CD4-positive, alpha-beta T cell (primary cell): ENCODE data around the gene SLAMF8. TPM values are rescaled to one million over a fixed set of nuclear protein-coding genes. Genes with fewer than 3 reads are reported as not detected.

Experiments used
- ATAC-seq: fragments of 200-7000 bp; cut with Tn5 transposase; one replicate; pipeline ENCODE4 v1.10.0; 2022; ENCODE audit warnings: mild to moderate bottlenecking; ENCODE audit not compliant: poor library complexity
- CTCF ChIA-PET: fragments of 350-600 bp; sonication (Branson Sonifier 250); formaldehyde crosslinking; loops from one replicate; lab custom pipeline; 2021; ENCODE audit warnings: antibody characterized with exemption, inconsistent platforms; lab: Charles Lee
- POLR2A ChIA-PET: fragments of 350-600 bp; sonication (Branson Sonifier 250); formaldehyde crosslinking; loops from one replicate; lab custom pipeline; 2021; ENCODE audit warnings: antibody characterized with exemption, inconsistent platforms; lab: Charles Lee
- DNase-seq, 14 experiments: peaks; one replicate each; pipeline ENCODE4 v3.0.0-alpha.2; 2013 to 2020; ENCODE audit warnings: mixed read lengths in 2 of 14
- H3K27ac ChIP-seq, 2 donors: one replicate each; pipeline versions ENCODE4 v1.5.1 to v1.7.0; 2013; ENCODE audit warnings: low read length in 2 of 2, low read depth in 1 of 2, mild to moderate bottlenecking in 1 of 2
- H3K27me3 ChIP-seq, 2 experiments: 1 replicate in 1 of 2; 2 replicates in 1 of 2; pipeline versions ENCODE4 v1.6.1 to v1.7.0; 2013; ENCODE audit warnings: low read length in 2 of 2, control low read depth in 1 of 2, mild to moderate bottlenecking in 1 of 2, moderate library complexity in 1 of 2; ENCODE audit not compliant: insufficient read depth in 2 of 2, control insufficient read depth in 1 of 2
- H3K36me3 ChIP-seq: one replicate; pipeline ENCODE4 v1.6.1; 2013; ENCODE audit warnings: low read length, control low read depth; ENCODE audit not compliant: insufficient read depth
- H3K4me1 ChIP-seq: one replicate; pipeline ENCODE4 v1.6.1; 2013; ENCODE audit warnings: low read length, control low read depth; ENCODE audit not compliant: insufficient read depth
- H3K4me3 ChIP-seq: one replicate; pipeline ENCODE4 v1.5.1; 2013; ENCODE audit warnings: mild to moderate bottlenecking, low read length, moderate library complexity
- H3K9me3 ChIP-seq, 2 experiments: 1 replicate in 1 of 2; 2 replicates in 1 of 2; pipeline versions ENCODE4 v1.6.1 to v1.7.0; 2013; ENCODE audit warnings: low read length in 2 of 2, mild to moderate bottlenecking in 2 of 2, control low read depth in 1 of 2, moderate library complexity in 1 of 2; ENCODE audit not compliant: control insufficient read depth in 1 of 2, insufficient read depth in 1 of 2
- H3K27ac Mint-ChIP-seq: one replicate; pipeline ENCODE4 v1.8.0; 2020; ENCODE audit warnings: mixed read lengths
- H3K27me3 Mint-ChIP-seq: one replicate; pipeline ENCODE4 v1.8.0; 2021; ENCODE audit warnings: mixed read lengths
- H3K36me3 Mint-ChIP-seq: one replicate; pipeline ENCODE4 v1.8.0; 2021; ENCODE audit warnings: low read depth, mixed read lengths
- H3K4me1 Mint-ChIP-seq: one replicate; pipeline ENCODE4 v1.8.0; 2021; ENCODE audit warnings: low read depth, mixed read lengths
- H3K4me3 Mint-ChIP-seq: one replicate; pipeline ENCODE4 v1.8.0; 2020; ENCODE audit warnings: mild to moderate bottlenecking, mixed read lengths
- H3K9me3 Mint-ChIP-seq: one replicate; pipeline ENCODE4 v1.8.0; 2020; ENCODE audit warnings: mixed read lengths
- intact Hi-C, 2 experiments: fragments of 100-400 bp; cut with DNase I in 1 of 2; cut with micrococcal nuclease in 1 of 2; formaldehyde crosslinking; loops; one replicate each; pipeline versions ENCODE4 v1.15.1 to v1.9.0; 2023 to 2025; cut with DNase I, micrococcal nuclease
- total RNA-seq, 174 experiments: library from RNA in 2 of 174; stranded (reverse) in 2 of 174; gene quantifications; one replicate each; pipeline ENCODE4 v1.2.3 and lab custom pipeline; 2021 to 2026
- TF ChIP-seq, protein P1 (sequence below): fragments of 200-600 bp; IDR thresholded peaks from one replicate; pipeline ENCODE4 v1.8.0; 2022; ENCODE audit warnings: antibody characterized with exemption, mild to moderate bottlenecking

Gene SLAMF8
- total RNA-seq, 2 experiments from 2014 or later = 0.34 TPM; not detected in 1

DNA sequence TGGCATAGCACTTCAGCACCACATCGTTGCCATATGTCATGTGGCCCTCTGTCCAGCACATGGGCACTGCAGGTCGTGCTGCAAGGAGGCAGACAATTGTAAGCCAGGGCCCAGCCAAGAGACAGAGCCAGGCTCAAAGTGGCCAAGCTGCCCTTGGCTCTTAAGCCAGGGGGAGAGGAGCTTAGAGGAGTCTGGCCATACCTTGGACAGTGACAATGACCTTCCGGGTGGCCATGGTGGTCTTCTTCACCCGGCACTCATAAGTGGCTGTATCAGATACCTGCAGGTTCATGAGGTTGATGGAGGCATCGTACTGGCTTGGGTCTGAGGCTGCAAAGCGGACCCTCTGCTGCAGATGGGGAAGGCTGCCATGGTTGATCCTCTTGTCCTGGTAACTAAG, 31.2 kb downstream of the SLAMF8 start:
- DNase-seq (no peak), ATAC-seq (no peak)
- no peaks in the 10 kb centered on the region for H3K9me3 Mint-ChIP-seq
- Histone ChIP-seq H3K4me3 (no peak overlapping the region), H3K36me3 (no peaks in the 10 kb centered on the region), H3K4me1 (peaks cover 12% of the 10 kb centered on the region), H3K27ac (no peak overlapping the region), H3K27me3 (no peaks in the 10 kb centered on the region), H3K9me3 (no peaks in the 10 kb centered on the region)
- POLR2A ChIA-PET = no interaction called here
- no peaks in the 10 kb centered on the region for H3K27me3 Mint-ChIP-seq
- peak overlapping the region; percentile 18 for H3K4me3 Mint-ChIP-seq
- intact Hi-C loops = loop anchor here (10.0 kb wide), 2 partner anchors 67 to 77 kb away; partner anchors contain the start of gene TAGLN2 (in 1 of the 2)
- CTCF ChIA-PET = no interaction called here
- no peak overlapping the region for H3K27ac Mint-ChIP-seq
- H3K4me1 Mint-ChIP-seq = peaks cover 19% of the 10 kb centered on the region
- H3K36me3 Mint-ChIP-seq = no peaks in the 10 kb centered on the region
- TF ChIP-seq, protein P1, sequence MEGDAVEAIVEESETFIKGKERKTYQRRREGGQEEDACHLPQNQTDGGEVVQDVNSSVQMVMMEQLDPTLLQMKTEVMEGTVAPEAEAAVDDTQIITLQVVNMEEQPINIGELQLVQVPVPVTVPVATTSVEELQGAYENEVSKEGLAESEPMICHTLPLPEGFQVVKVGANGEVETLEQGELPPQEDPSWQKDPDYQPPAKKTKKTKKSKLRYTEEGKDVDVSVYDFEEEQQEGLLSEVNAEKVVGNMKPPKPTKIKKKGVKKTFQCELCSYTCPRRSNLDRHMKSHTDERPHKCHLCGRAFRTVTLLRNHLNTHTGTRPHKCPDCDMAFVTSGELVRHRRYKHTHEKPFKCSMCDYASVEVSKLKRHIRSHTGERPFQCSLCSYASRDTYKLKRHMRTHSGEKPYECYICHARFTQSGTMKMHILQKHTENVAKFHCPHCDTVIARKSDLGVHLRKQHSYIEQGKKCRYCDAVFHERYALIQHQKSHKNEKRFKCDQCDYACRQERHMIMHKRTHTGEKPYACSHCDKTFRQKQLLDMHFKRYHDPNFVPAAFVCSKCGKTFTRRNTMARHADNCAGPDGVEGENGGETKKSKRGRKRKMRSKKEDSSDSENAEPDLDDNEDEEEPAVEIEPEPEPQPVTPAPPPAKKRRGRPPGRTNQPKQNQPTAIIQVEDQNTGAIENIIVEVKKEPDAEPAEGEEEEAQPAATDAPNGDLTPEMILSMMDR = no peak

DNA sequence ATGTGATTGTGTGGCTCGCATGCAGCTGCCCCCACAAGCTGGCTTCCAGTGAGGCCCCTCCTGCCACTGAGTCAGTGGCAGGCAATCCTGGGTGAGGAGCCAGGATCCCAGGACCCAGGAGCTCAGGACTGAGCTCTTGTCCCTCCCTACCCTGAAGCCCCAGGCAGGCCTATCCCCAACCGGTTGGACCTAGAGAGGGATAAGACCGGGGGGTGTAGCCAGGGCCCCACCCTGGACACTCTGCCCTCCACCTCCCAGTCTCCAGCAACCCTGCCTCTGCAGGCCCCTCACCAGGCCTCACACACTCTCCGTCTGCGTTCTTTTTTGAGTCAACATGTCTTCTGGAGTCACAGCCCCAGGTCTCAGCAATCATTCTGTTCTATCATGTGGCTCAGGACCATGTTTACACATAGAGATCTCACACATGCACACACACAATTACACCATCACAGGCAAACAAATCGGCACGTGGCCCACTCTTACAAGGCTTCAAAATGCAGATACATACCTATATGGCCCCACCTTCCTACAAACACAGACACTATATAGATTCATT, 33.2 kb downstream of the SLAMF8 start:
- peaks cover 6% of the 10 kb centered on the region for H3K4me1 Mint-ChIP-seq
- no peaks in the 10 kb centered on the region for H3K27me3 Mint-ChIP-seq
- no peak for ATAC-seq
- Histone ChIP-seq H3K4me1 (peaks cover 8% of the 10 kb centered on the region), H3K27ac (no peak overlapping the region), H3K9me3 (no peaks in the 10 kb centered on the region), H3K27me3 (no peaks in the 10 kb centered on the region), H3K4me3 (no peak overlapping the region), H3K36me3 (no peaks in the 10 kb centered on the region)
- ChIA-PET CTCF (no interaction called here), POLR2A (no interaction called here)
- H3K36me3 Mint-ChIP-seq = no peaks in the 10 kb centered on the region
- no peak overlapping the region for H3K4me3 Mint-ChIP-seq
- no peaks in the 10 kb centered on the region for H3K9me3 Mint-ChIP-seq
- DNase-seq = no peak
- H3K27ac Mint-ChIP-seq = no peak overlapping the region
- TF ChIP-seq, protein P1 = no peak
- intact Hi-C loops = loop anchor here (10.0 kb wide), 2 partner anchors 65 to 75 kb away; partner anchors contain the start of gene TAGLN2 (in 1 of the 2)

DNA sequence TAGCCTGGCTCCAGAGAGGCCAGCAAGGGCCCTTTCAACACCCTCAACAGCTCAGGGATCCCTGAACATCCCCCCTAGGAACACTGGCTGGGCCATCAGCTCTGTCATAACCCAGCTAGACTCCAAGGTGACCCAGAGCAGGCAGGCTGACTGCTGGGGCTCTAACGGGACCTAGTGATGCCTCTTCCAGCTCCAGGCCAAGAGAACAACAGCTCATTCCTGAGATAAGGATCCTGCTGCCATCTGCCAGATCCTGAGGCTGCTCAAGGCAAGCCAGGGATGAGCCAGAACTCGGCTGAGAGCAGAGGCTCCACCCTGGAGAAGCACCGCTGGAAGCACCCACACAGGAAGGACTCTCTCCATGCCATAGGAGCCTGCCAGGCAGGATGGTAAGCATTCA, 33.8 kb downstream of the SLAMF8 start:
- no peak for DNase-seq

More for the DNA sequence above, 33.8 kb downstream of the SLAMF8 start:
- no peak overlapping the region for H3K4me3 ChIP-seq
- H3K36me3 ChIP-seq = no peaks in the 10 kb centered on the region
- no peaks in the 10 kb centered on the region for H3K36me3 Mint-ChIP-seq
- H3K27me3 Mint-ChIP-seq = no peaks in the 10 kb centered on the region
- H3K27ac Mint-ChIP-seq = no peak overlapping the region
- peaks cover under 1% of the 10 kb centered on the region for H3K4me1 Mint-ChIP-seq
- H3K9me3 ChIP-seq = no peaks in the 10 kb centered on the region
- POLR2A ChIA-PET = no interaction called here
- H3K9me3 Mint-ChIP-seq = no peaks in the 10 kb centered on the region
- CTCF ChIA-PET = interaction anchor here (1.5 kb wide), 1 partner anchor 12 kb away, joined by 3 read pairs; no protein-coding TSS in a partner anchor
- H3K4me1 ChIP-seq = peaks cover 2% of the 10 kb centered on the region
- no peaks in the 10 kb centered on the region for H3K27me3 ChIP-seq
- H3K4me3 Mint-ChIP-seq = no peak overlapping the region
- intact Hi-C loops = no loop called here
- H3K27ac ChIP-seq = no peak overlapping the region
- no peak for ATAC-seq
- TF ChIP-seq, protein P1 = no peak
